ENCODE results near the gene IGIP.

GRCh38 chr5:140076142-140076541 lies 49.6 kb upstream of the IGIP start:
- TF ChIP-seq CTCF (IDR thresholded peaks at IDR 0.05) (no peak), EZH2 (IDR thresholded peaks at IDR 0.05) (no peak), EZH2phosphoT487 (IDR thresholded peaks at IDR 0.05) (no peak)

Measured in neural progenitor cell (in vitro differentiated cells).